A673 (cell line): ENCODE results near the gene CYP21A2. TPM values are rescaled to one million over a fixed set of nuclear protein-coding genes. Genes with fewer than 3 reads are reported as not detected.
"Not testable (repeated sequence)": the region's sequence is repeated elsewhere in the genome, so short reads cannot be mapped to it uniquely, and the experiment has no call there.

Experiments
- BruUV-seq: library from RNA; stranded (reverse); fragments of 400-500 nt; replicated peaks from 2 replicates; lab custom pipeline; 2021; lab: Mats Ljungman, UMichigan
- CTCF ChIA-PET: fragments of 300-600 bp; sonication (Branson Sonifier 250); formaldehyde crosslinking; loops from one replicate; lab custom pipeline; 2022; ENCODE audit warnings: antibody characterized with exemption; lab: Charles Lee
- POLR2A ChIA-PET: fragments of 300-600 bp; sonication (Branson Sonifier 250); formaldehyde crosslinking; loops from one replicate; lab custom pipeline; 2022; ENCODE audit warnings: antibody characterized with exemption; ENCODE audit not compliant: low non-redundant PET; lab: Charles Lee
- DNase-seq: peaks from one replicate; pipeline ENCODE4 v3.0.0-alpha.2; 2015; ENCODE audit warnings: low spot score
- H3K27ac ChIP-seq: fragments of 200-600 bp; sonication (generic); 2 replicates; pipeline ENCODE4 v1.5.1; 2016; ENCODE audit warnings: mixed run types, low read depth, mild to moderate bottlenecking, mixed read lengths, antibody characterized with exemption, low read length; ENCODE audit not compliant: poor library complexity, severe bottlenecking
- H3K27me3 ChIP-seq: fragments of 200-600 bp; sonication (generic); replicated peaks from 2 replicates; pipeline ENCODE4 v1.6.1; 2017; ENCODE audit warnings: mixed run types, low read depth, mild to moderate bottlenecking, mixed read lengths, antibody characterized with exemption, low read length; ENCODE audit not compliant: insufficient read depth, poor library complexity
- H3K36me3 ChIP-seq: fragments of 200-600 bp; sonication (generic); 2 replicates; pipeline ENCODE4 v1.6.1; 2016; ENCODE audit warnings: mixed run types, mild to moderate bottlenecking, mixed read lengths, antibody characterized with exemption, low read length; ENCODE audit not compliant: insufficient read depth, poor library complexity, severe bottlenecking
- H3K4me1 ChIP-seq: fragments of 200-600 bp; sonication (generic); 2 replicates; pipeline ENCODE4 v1.6.1; 2017; ENCODE audit warnings: mixed run types, mild to moderate bottlenecking, mixed read lengths, antibody characterized with exemption, low read length; ENCODE audit not compliant: insufficient read depth, poor library complexity, severe bottlenecking
- H3K4me3 ChIP-seq: fragments of 200-600 bp; sonication (generic); 2 replicates; pipeline ENCODE4 v1.5.1; 2016; ENCODE audit warnings: low read depth, mixed run types, mild to moderate bottlenecking, mixed read lengths, low read length; ENCODE audit not compliant: poor library complexity, severe bottlenecking
- H3K9me3 ChIP-seq: fragments of 200-600 bp; sonication (generic); 2 replicates; pipeline ENCODE4 v1.6.1; 2016; ENCODE audit warnings: mixed run types, low read depth, mild to moderate bottlenecking, mixed read lengths, antibody characterized with exemption, low read length; ENCODE audit not compliant: poor library complexity, severe bottlenecking
- EZH2 ChIP-seq: fragments of 200-600 bp; sonication (generic); IDR thresholded peaks from 2 replicates; pipeline ENCODE4 v1.6.1; 2017; ENCODE audit warnings: borderline replicate concordance, low read depth, mild to moderate bottlenecking, mixed read lengths, antibody characterized with exemption, low read length; ENCODE audit not compliant: poor library complexity, severe bottlenecking
- intact Hi-C: fragments of 100-400 bp; cut with micrococcal nuclease; formaldehyde crosslinking; loops from one replicate; pipeline ENCODE4 v1.10.0; 2022; ENCODE audit not compliant: unreplicated experiment
- total RNA-seq: library from RNA; stranded (reverse); gene quantifications from 2 replicates; pipeline ENCODE4 v1.2.3, GENCODE V29; 2021
- TF ChIP-seq, protein P1 (sequence below): fragments of 300-800, 200-600 bp; sonication (generic); conservative IDR thresholded peaks from 2 replicates; pipeline ENCODE4 v1.5.1; 2017; ENCODE audit warnings: low read depth, mild to moderate bottlenecking, antibody characterized with exemption, low read length, moderate library complexity, mixed read lengths

Gene CYP21A2
- total RNA-seq, 1 experiment from 2014 or later = 0.15 TPM

GRCh38 chr6:32060966-32061655 lies 22.9 kb downstream of the CYP21A2 start:
- Histone ChIP-seq H3K4me3 (no peak overlapping the region), H3K27ac (no peak overlapping the region), H3K9me3 (no peaks in the 10 kb centered on the region), H3K4me1 (no peaks in the 10 kb centered on the region), H3K36me3 (no peaks in the 10 kb centered on the region), H3K27me3 (no peaks in the 10 kb centered on the region)
- intact Hi-C loops = no loop called here
- TF ChIP-seq, protein P1, sequence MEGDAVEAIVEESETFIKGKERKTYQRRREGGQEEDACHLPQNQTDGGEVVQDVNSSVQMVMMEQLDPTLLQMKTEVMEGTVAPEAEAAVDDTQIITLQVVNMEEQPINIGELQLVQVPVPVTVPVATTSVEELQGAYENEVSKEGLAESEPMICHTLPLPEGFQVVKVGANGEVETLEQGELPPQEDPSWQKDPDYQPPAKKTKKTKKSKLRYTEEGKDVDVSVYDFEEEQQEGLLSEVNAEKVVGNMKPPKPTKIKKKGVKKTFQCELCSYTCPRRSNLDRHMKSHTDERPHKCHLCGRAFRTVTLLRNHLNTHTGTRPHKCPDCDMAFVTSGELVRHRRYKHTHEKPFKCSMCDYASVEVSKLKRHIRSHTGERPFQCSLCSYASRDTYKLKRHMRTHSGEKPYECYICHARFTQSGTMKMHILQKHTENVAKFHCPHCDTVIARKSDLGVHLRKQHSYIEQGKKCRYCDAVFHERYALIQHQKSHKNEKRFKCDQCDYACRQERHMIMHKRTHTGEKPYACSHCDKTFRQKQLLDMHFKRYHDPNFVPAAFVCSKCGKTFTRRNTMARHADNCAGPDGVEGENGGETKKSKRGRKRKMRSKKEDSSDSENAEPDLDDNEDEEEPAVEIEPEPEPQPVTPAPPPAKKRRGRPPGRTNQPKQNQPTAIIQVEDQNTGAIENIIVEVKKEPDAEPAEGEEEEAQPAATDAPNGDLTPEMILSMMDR = no peak
- no peak for TF ChIP-seq EZH2
- no peak for DNase-seq
- CTCF ChIA-PET = no interaction called here
- no TSS peak for BruUV-seq
- POLR2A ChIA-PET = no interaction called here

DNA sequence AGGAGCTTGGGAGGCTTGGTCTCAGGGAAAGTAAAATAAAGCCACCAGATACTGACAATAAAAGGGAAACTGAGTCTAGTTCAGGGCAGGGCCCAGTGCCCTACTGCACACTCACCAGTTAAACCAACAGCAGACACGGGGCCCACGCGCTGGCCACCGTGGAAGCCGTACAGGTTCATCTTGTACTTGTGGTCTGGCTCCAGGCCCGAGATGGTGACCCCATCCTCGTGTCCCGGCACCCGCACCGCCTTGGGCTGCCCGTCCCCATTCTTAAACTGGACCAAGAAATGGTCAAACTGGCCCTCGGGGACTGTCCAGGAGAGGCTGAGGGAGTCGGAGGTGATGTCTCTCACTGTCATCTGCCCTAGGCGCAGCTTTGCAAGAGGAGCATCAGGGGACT lies 26.5 kb downstream of the CYP21A2 start:
- Histone ChIP-seq H3K4me1 (no peaks in the 10 kb centered on the region), H3K27ac (no peak overlapping the region), H3K4me3 (no peak overlapping the region), H3K9me3 (no peaks in the 10 kb centered on the region), H3K36me3 (no peaks in the 10 kb centered on the region), H3K27me3 (no peaks in the 10 kb centered on the region)
- no TSS peak for BruUV-seq
- TF ChIP-seq EZH2 = no peak
- TF ChIP-seq, protein P1 = no peak
- ChIA-PET POLR2A (no interaction called here), CTCF (no interaction called here)
- DNase-seq = no peak
- intact Hi-C loops = no loop called here

GRCh38 chr6:32067521-32067920 lies 29.3 kb downstream of the CYP21A2 start:
- H3K27ac ChIP-seq, CTCF ChIA-PET, H3K27me3 ChIP-seq, BruUV-seq, H3K4me3 ChIP-seq, DNase-seq, POLR2A ChIA-PET, H3K36me3 ChIP-seq, H3K9me3 ChIP-seq, H3K4me1 ChIP-seq, intact Hi-C loops: not testable (repeated sequence)

DNA sequence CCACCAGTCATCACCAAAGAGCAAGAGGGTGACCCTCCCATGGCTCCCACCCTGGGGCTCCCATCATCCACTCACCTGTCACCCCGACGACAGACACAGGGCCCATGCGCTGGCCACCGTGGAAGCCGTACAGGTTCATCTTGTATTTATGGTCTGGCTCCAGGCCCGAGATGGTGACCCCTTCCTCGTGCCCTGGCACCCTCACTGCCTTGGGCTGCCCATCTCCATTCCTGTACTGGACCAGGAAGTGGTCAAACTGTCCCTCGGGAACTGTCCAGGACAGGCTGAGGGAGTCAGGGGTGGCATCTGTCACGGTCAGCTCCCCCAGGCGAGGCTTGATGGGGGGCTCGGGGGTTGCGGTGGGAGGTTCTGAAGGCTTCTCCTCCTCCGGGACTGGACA lies 30.1 kb downstream of the CYP21A2 start:
- POLR2A ChIA-PET, CTCF ChIA-PET, H3K36me3 ChIP-seq, H3K27ac ChIP-seq, H3K9me3 ChIP-seq, DNase-seq, H3K27me3 ChIP-seq, H3K4me1 ChIP-seq, H3K4me3 ChIP-seq, intact Hi-C loops, BruUV-seq: not testable (repeated sequence)
